Right atrium auricular region (tissue), 2 donors: ENCODE measurements around the gene REEP6. TPM values are rescaled to one million over a fixed set of nuclear protein-coding genes. Genes with fewer than 3 reads are reported as not detected.

Source experiments
- DNase-seq: peaks from one replicate; pipeline ENCODE4 v3.0.0-alpha.2; 2019; ENCODE audit warnings: low spot score
- H3K27ac ChIP-seq, 2 donors: fragments of 200-600 bp; sonication (generic); 1 replicate in 1 of 2; 2 replicates in 1 of 2; pipeline ENCODE4 v1.5.1; 2016 to 2019
- H3K27me3 ChIP-seq, 2 donors: fragments of 200-600 bp; sonication (generic); one replicate each; pipeline versions ENCODE4 v1.5.1 to v1.6.0; 2017 to 2019
- H3K36me3 ChIP-seq: fragments of 200-600 bp; sonication (generic); one replicate; pipeline ENCODE4 v1.5.1; 2016
- H3K4me1 ChIP-seq, 2 donors: fragments of 200-600 bp; sonication (generic); one replicate each; pipeline versions ENCODE4 v1.5.1 to v1.6.0; 2017 to 2019
- H3K4me3 ChIP-seq, 2 donors: fragments of 200-600 bp; sonication (generic); 1 replicate in 1 of 2; 2 replicates in 1 of 2; pipeline ENCODE4 v1.5.1; 2017 to 2019; ENCODE audit warnings: mild to moderate bottlenecking in 1 of 2, moderate library complexity in 1 of 2
- H3K9me3 ChIP-seq, 2 donors: fragments of 200-600 bp; sonication (generic); one replicate each; pipeline ENCODE4 v1.5.1; 2019
- CTCF ChIP-seq, 2 donors: fragments of 200-600 bp; sonication (generic); IDR thresholded peaks; one replicate each; pipeline ENCODE4 v1.5.1; 2019; ENCODE audit warnings: antibody characterized with exemption in 2 of 2
- total RNA-seq, 2 donors: library from RNA; depleted of rRNA; stranded (reverse); fragments of >200 nt; gene quantifications; one replicate each; pipeline ENCODE4 v1.1.0, GENCODE V29; 2016

The REEP6 gene
- total RNA-seq, 2 donors from 2014 or later = 1.3 to 2.3 TPM

- no peak for DNase-seq
- Histone ChIP-seq H3K27ac (no peak overlapping the region), H3K27me3 (peaks cover 0 to 2% of the 10 kb centered on the region in 2 donors), H3K4me3 (no peak overlapping the region), H3K9me3 (no peaks in the 10 kb centered on the region), H3K4me1 (peaks cover 0 to 12% of the 10 kb centered on the region in 2 donors), H3K36me3 (no peaks in the 10 kb centered on the region)
- TF ChIP-seq CTCF (IDR thresholded peaks at IDR 0.05) = no peak
These were observed 29.3 kb downstream of the REEP6 start for GRCh38 chr19:1520203-1520780.

DNA sequence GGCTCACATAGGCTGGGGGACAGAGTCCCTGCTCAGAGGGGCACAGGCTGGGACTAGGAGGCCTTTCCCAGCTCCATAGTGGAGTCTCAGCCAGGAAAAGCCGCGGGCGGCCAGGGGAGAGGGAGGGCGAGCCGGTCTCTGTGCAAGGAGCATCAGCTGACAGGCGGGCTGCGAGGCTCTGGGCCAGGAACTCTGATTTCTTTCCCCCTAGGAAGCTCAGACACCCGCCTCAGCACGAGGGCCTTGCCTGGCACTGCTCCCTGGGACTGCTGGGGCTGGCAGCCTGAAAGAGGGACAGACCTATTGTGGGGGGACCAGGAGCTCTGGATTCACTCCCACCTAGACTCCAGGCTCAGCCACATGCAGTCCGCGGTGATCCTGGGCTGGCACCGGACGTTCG, 30.7 kb downstream of the REEP6 start:
- Histone ChIP-seq H3K9me3 (no peaks in the 10 kb centered on the region), H3K4me1 (peaks cover 0 to 12% of the 10 kb centered on the region in 2 donors), H3K36me3 (no peaks in the 10 kb centered on the region), H3K27ac (no peak overlapping the region), H3K27me3 (peaks cover 0 to 2% of the 10 kb centered on the region in 2 donors), H3K4me3 (no peak overlapping the region)
- no peak for DNase-seq
- no peak for TF ChIP-seq CTCF (IDR thresholded peaks at IDR 0.05)

DNA sequence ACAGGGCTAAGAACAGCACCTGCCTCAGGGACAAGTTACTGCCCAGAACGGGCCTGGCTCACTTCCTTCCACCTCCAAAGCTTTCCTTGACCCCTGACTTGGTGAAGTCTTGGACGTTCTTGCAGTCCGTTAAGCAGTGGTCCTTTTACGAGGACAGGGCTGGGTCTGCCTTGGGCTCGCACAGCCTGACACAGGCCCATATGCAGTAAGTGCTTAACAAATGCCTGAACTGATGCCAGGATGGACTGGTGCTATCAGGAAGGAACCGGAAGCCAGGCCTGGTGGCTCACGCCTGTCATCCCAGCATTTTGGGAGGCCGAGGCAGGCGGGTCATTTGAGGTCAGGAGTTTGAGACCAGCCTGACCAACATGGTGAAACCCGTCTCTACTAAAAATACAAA, 31.1 kb downstream of the REEP6 start:
- peaks cover 0 to 2% of the 10 kb centered on the region in 2 donors for H3K27me3 ChIP-seq

DNA sequence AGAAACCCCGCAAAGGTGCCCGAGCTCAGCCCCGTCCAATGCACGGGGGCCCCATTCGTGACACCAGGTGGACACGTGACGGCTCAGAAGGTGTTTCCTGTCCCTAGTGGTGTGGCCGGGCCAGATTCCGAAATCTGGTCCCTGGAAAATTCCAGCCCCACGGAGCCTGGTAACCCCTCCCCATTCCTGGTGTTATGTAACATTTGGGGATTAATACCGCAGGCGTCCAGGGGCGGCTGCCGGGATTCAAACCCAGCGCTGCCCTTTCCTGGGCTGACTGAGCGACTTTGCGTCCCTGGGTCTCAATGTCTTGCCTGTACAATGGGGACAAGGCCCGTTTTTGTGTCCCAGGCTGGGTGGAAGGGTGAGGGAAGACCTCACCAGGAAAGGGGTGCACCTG, 31.9 kb downstream of the REEP6 start:
- no peaks in the 10 kb centered on the region for H3K36me3 ChIP-seq
- H3K4me1 ChIP-seq = peaks cover 0 to 12% of the 10 kb centered on the region in 2 donors
- H3K27ac ChIP-seq = no peak overlapping the region
- TF ChIP-seq CTCF (IDR thresholded peaks at IDR 0.05) = no peak
- H3K4me3 ChIP-seq = no peak overlapping the region
- peaks cover 0 to 2% of the 10 kb centered on the region in 2 donors for H3K27me3 ChIP-seq
- DNase-seq = no peak
- no peaks in the 10 kb centered on the region for H3K9me3 ChIP-seq

More for the DNA sequence above, 31.1 kb downstream of the REEP6 start:
- no peak for TF ChIP-seq CTCF (IDR thresholded peaks at IDR 0.05)
- no peak for DNase-seq
- no peak overlapping the region for H3K27ac ChIP-seq
- H3K4me1 ChIP-seq = peaks cover 0 to 12% of the 10 kb centered on the region in 2 donors
- no peaks in the 10 kb centered on the region for H3K9me3 ChIP-seq
- no peaks in the 10 kb centered on the region for H3K36me3 ChIP-seq
- no peak overlapping the region for H3K4me3 ChIP-seq

DNA sequence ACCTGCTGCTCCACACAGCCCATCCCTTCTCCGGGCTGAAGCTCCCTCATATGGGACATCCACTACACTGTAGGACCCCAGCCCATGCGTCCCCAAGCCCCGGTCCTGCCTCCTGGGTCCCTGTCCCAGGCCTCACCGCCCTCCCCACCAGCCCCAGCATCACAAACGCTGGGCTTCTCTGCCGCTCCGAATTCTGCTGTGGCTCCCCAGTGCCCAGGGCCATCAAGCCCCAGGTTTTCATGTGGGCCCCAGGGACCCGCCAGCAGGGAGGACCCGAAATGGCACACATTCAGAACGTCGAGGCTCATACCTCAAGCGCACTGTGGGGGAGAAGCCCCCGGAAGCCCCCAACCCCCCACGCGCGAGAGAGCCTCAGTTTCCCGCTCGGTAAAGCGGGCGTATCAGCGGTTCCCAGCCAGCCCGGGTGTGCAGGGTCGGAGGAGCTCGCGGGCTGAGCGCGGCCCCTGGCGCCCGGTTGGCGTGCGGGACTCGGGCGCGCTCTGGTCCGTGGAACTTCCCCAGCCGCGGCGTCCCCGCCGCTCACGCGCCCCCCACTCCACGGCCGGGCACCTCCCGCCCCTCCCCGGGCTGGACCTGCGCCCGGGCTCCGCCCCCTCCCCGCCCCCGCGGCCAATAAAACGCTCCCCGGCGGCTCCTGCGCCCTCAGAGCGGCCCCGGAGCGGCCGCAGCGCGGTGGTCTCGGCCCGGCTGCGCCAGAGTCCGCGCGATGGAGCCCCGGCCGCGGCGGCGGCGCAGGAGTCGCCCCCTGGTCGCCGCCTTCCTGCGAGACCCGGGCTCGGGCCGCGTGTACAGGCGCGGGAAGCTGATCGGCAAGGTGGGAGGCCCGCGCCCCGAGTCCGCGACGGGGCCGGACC, 32.7 kb downstream of the REEP6 start, which contains the start of gene PLK5:
PLK5 (plus strand) TSS at position 666 of the 875 bp plus-strand sequence. CDS start 2,920 bp downstream, outside the sequence.
- no peaks in the 10 kb centered on the region for H3K9me3 ChIP-seq
- peaks cover 0 to 12% of the 10 kb centered on the region in 2 donors for H3K4me1 ChIP-seq
- H3K36me3 ChIP-seq = no peaks in the 10 kb centered on the region
- peaks cover 0 to 2% of the 10 kb centered on the region in 2 donors for H3K27me3 ChIP-seq
- TF ChIP-seq CTCF (IDR thresholded peaks at IDR 0.05) = no peak
- H3K4me3 ChIP-seq = peak within 1 kb of the TSS in 1 of 2 donors; percentile 31
- DNase-seq = no peak
- H3K27ac ChIP-seq = no peak within 1 kb of the TSS
